Pancreas (tissue), 10 donors: ENCODE results near the gene ZNF841. TPM values are rescaled to one million over a fixed set of nuclear protein-coding genes. Genes with fewer than 3 reads are reported as not detected.

ENCODE experiments used
- ATAC-seq, 4 donors: fragments of 200-7000 bp; cut with Tn5 transposase; one replicate each; pipeline versions ENCODE4 v1.8.0 to v1.9.1; 2020; ENCODE audit warnings: mild to moderate bottlenecking in 4 of 4, moderate library complexity in 4 of 4
- DNase-seq, 6 donors: peaks; one replicate each; pipeline ENCODE4 v3.0.0-alpha.2; 2020
- FAIRE-seq: peaks from 2 replicates; lab custom pipeline; 2012; peaks lifted over from hg19 to GRCh38; lab: Jason Lieb, UNC
- H3K27ac ChIP-seq, 4 donors: fragments of 200-600 bp; sonication (generic); 1 replicate in 3 of 4; 2 replicates in 1 of 4; pipeline versions ENCODE4 v1.5.0 to v1.8.0; 2020
- H3K27me3 ChIP-seq, 4 donors: fragments of 200-600 bp; one replicate each; pipeline ENCODE4 v1.8.0; 2021
- H3K36me3 ChIP-seq, 3 donors: fragments of 200-600 bp; sonication (generic) in 1 of 3; one replicate each; pipeline versions ENCODE4 v1.5.0 to v1.8.0; 2020 to 2021
- H3K4me1 ChIP-seq, 3 donors: fragments of 200-600 bp; one replicate each; pipeline ENCODE4 v1.8.0; 2021
- H3K4me3 ChIP-seq, 4 donors: fragments of 200-600 bp; sonication (generic) in 2 of 4; one replicate each; pipeline versions ENCODE4 v1.5.0 to v1.8.0; 2020 to 2021
- H3K9me3 ChIP-seq, 4 donors: fragments of 200-600 bp; one replicate each; pipeline ENCODE4 v1.8.0; 2021
- CTCF ChIP-seq, 4 donors: fragments of 200-600 bp; sonication (generic) in 3 of 4; IDR thresholded peaks; one replicate each; pipeline versions ENCODE4 v1.5.0 to v1.8.0; 2021; ENCODE audit warnings: antibody characterized with exemption in 4 of 4
- WGBS, 2 donors: extraction: QIAGEN DNeasy Blood & Tissue Kit; methylation state at CpG; one replicate each; pipeline ENCODE4 v1.1.7; 2013; 5-methylcytosine and 5-hydroxymethylcytosine counted together
- intact Hi-C, 3 donors: fragments of 100-400 bp; cut with DNase I; formaldehyde crosslinking; loops; one replicate each; pipeline versions ENCODE4 v1.11.1 to v1.14.2; 2022
- polyA plus RNA-seq, 2 donors: library from polyadenylated mRNA; stranded (reverse); fragments of 200-250 nt; gene quantifications; one replicate each; pipeline ENCODE4 v1.2.3, GENCODE V29; 2013
- total RNA-seq, 6 donors: library from RNA; stranded (reverse); fragmentation: NEBNext Ultra II Directional in 4 of 6; extraction: Animal tissue kit (Norgen Biotek cat#: 25700) in 4 of 6; gene quantifications; one replicate each; pipeline versions ENCODE4 v1.2.1 to v1.2.4, GENCODE V29; 2021 to 2023
- donor health status: healthy with polysubstance abuse.
- donor health status: DM: no; HTN: no; CAD: no; lungs with moderate emphysema.
- donor health status: DM: no; HTN: no; CAD: no.
- donor health status: control.
- donor health status: control.
- donor health status: Bipolar disorder and iron deficiency.
- donor health status: DM: yes; HTN: yes; CAD: no.
- donor health status: DM: no; HTN: no; CAD: no.
- donor health status: DM: no; HTN: no; CAD: no.
- donor health status: DM: yes; HTN: yes; CAD: no.

The ZNF841 gene
- total and polyA plus RNA-seq, 8 donors: 7.6 to 20.2 (median 12.3) TPM

- Histone ChIP-seq H3K36me3 (peaks cover 8 to 48% (median 33%) of the 10 kb centered on the region in 3 donors), H3K27ac (no peak overlapping the region), H3K27me3 (no peaks in the 10 kb centered on the region), H3K4me3 (no peak overlapping the region), H3K4me1 (no peaks in the 10 kb centered on the region), H3K9me3 (peaks cover 0 to 42% (median 17%) of the 10 kb centered on the region in 4 donors)
- intact Hi-C loops: no loop called here
- no peak for TF ChIP-seq CTCF (IDR thresholded peaks at IDR 0.05)
- DNase-seq: no peak
- ATAC-seq: no peak
- FAIRE-seq: no peak
- 97 to 98% methylated on average over 12 of the region's 12 CpGs for WGBS, 2 donors
Measured at GRCh38 chr19:52115526-52116053, 20.0 kb upstream of the ZNF841 start.

- WGBS, 2 donors: 97 to 99% methylated on average over 5 of the region's 5 CpGs
- no peak for FAIRE-seq
- TF ChIP-seq CTCF (IDR thresholded peaks at IDR 0.05): no peak
- Histone ChIP-seq H3K4me1 (no peaks in the 10 kb centered on the region), H3K27me3 (no peaks in the 10 kb centered on the region), H3K36me3 (peaks cover 8 to 42% (median 26%) of the 10 kb centered on the region in 3 donors), H3K27ac (no peak overlapping the region), H3K4me3 (no peak overlapping the region), H3K9me3 (peaks cover 0 to 41% (median 17%) of the 10 kb centered on the region in 4 donors)
- no peak for ATAC-seq
- no peak for DNase-seq
- intact Hi-C loops: no loop called here
Measured at GRCh38 chr19:52114691-52115090, 19.1 kb upstream of the ZNF841 start.

GRCh38 chr19:52112624-52113023 lies 17.1 kb upstream of the ZNF841 start:
- Histone ChIP-seq H3K4me3 (no peak overlapping the region), H3K27ac (no peak overlapping the region), H3K4me1 (no peaks in the 10 kb centered on the region), H3K27me3 (no peaks in the 10 kb centered on the region), H3K9me3 (peaks cover 0 to 33% (median 13%) of the 10 kb centered on the region in 4 donors), H3K36me3 (peaks cover 8 to 22% (median 15%) of the 10 kb centered on the region in 3 donors)
- ATAC-seq: no peak
- DNase-seq: no peak
- WGBS, 2 donors: 69 to 85% methylated on average over 3 of the region's 3 CpGs
- FAIRE-seq: no peak
- no peak for TF ChIP-seq CTCF (IDR thresholded peaks at IDR 0.05)
- intact Hi-C loops: no loop called here

GRCh38 chr19:52110780-52111179 lies 15.2 kb upstream of the ZNF841 start:
- Histone ChIP-seq H3K4me1 (no peaks in the 10 kb centered on the region), H3K27ac (no peak overlapping the region), H3K36me3 (peaks cover 0 to 4% (median 3%) of the 10 kb centered on the region in 3 donors), H3K4me3 (no peak overlapping the region), H3K9me3 (peaks cover 0 to 24% (median 7%) of the 10 kb centered on the region in 4 donors), H3K27me3 (no peaks in the 10 kb centered on the region)
- ATAC-seq (no peak), DNase-seq (no peak), FAIRE-seq (no peak)
- 88 to 92% methylated on average over 6 of the region's 6 CpGs for WGBS, 2 donors
- TF ChIP-seq CTCF (IDR thresholded peaks at IDR 0.05): no peak
- intact Hi-C loops: no loop called here

GRCh38 chr19:52102782-52103181 lies 7.2 kb upstream of the ZNF841 start:
- WGBS, 2 donors: 95 to 96% methylated on average over 1 of the region's 1 CpG

More at GRCh38 chr19:52102782-52103181, 7.2 kb upstream of the ZNF841 start:
- DNase-seq (no peak), ATAC-seq (no peak), FAIRE-seq (no peak)
- H3K4me1 ChIP-seq: no peaks in the 10 kb centered on the region
- TF ChIP-seq CTCF (IDR thresholded peaks at IDR 0.05): no peak
- no peak overlapping the region for H3K4me3 ChIP-seq
- intact Hi-C loops: no loop called here
- H3K9me3 ChIP-seq: no peaks in the 10 kb centered on the region
- H3K27ac ChIP-seq: no peak overlapping the region
- H3K27me3 ChIP-seq: no peaks in the 10 kb centered on the region
- no peaks in the 10 kb centered on the region for H3K36me3 ChIP-seq
